A549 (cell line): ENCODE data around the gene ERN1. TPM values are rescaled to one million over a fixed set of nuclear protein-coding genes. Genes with fewer than 3 reads are reported as not detected.
"Not testable (repeated sequence)": the region's sequence is repeated elsewhere in the genome, so short reads cannot be mapped to it uniquely, and the experiment has no call there.

ENCODE experiments used
- ATAC-seq, 2 experiments: fragments of 200-7000 bp in 1 of 2; fragments of >200 bp in 1 of 2; cut with Nextera tagmentation in 1 of 2; cut with Tn5 transposase in 1 of 2; 3 replicates each; pipeline versions ENCODE4 v1.8.0 to v1.9.1; 2018 to 2020; ENCODE audit warnings: mild to moderate bottlenecking in 1 of 2, moderate library complexity in 1 of 2
- CTCF ChIA-PET: fragments of 300-600 bp; sonication (Branson Sonifier 250); formaldehyde crosslinking; extraction: SDS; loops from one replicate; lab custom pipeline; 2021; ENCODE audit warnings: antibody characterized with exemption, inconsistent platforms; lab: Yijun Ruan, JAX
- POLR2A ChIA-PET: fragments of 350-600 bp; formaldehyde crosslinking; extraction: SDS; loops from one replicate; lab custom pipeline; 2021; ENCODE audit warnings: antibody characterized with exemption, inconsistent platforms; lab: Yijun Ruan, JAX
- DNase-seq, 2 experiments: peaks; one replicate each; pipeline versions ENCODE4 v3.0.0 to v3.0.0-alpha.2; 2011 to 2016; ENCODE audit warnings: low read depth in 1 of 2, low spot score in 1 of 2
- FAIRE-seq: peaks from 2 replicates; lab custom pipeline; 2011; peaks lifted over from hg19 to GRCh38; lab: Jason Lieb, UNC
- H3K27ac ChIP-seq, 2 experiments: fragments of >200 bp; sonication (Bioruptor Twin); formaldehyde crosslinking; 3 replicates each; pipeline ENCODE4 v1.5.1; 2016 to 2017
- H3K4me1 ChIP-seq: fragments of >200 bp; sonication (Bioruptor Twin); formaldehyde crosslinking; 3 replicates; pipeline ENCODE4 v1.6.1; 2016
- H3K4me2 ChIP-seq: fragments of >200 bp; sonication (Bioruptor Twin); formaldehyde crosslinking; 3 replicates; pipeline ENCODE4 v1.6.1; 2016
- H3K4me3 ChIP-seq: fragments of >200 bp; sonication (Bioruptor Twin); formaldehyde crosslinking; 3 replicates; pipeline ENCODE4 v1.5.1; 2016
- H3K9me3 ChIP-seq: fragments of >200 bp; sonication (Bioruptor Twin); formaldehyde crosslinking; 3 replicates; pipeline ENCODE4 v1.6.1; 2016
- CBX2 ChIP-seq: fragments of 200-600 bp; sonication (generic); IDR thresholded peaks from 2 replicates; pipeline ENCODE4 v1.6.1; 2016; ENCODE audit warnings: low read depth, mild to moderate bottlenecking, borderline replicate concordance
- CHD4 ChIP-seq: fragments of 200-600 bp; sonication (generic); IDR thresholded peaks from 2 replicates; pipeline ENCODE4 v1.6.1; 2016; ENCODE audit warnings: antibody characterized with exemption, mild to moderate bottlenecking, borderline replicate concordance
- FOXS1 ChIP-seq: fragments of 250-450 bp; sonication (Bioruptor Pico); IDR thresholded peaks from 2 replicates; pipeline ENCODE4 v1.5.0; 2020; ENCODE audit warnings: mild to moderate bottlenecking, moderate library complexity
- GATA3 ChIP-seq: IDR thresholded peaks from 2 replicates; pipeline ENCODE4 v1.6.1; 2012; ENCODE audit warnings: borderline replicate concordance
- JUNB ChIP-seq: fragments of >200 bp; sonication (Bioruptor Twin); formaldehyde crosslinking; IDR thresholded peaks from 2 replicates; pipeline ENCODE4 v1.6.1; 2016
- MAZ ChIP-seq: fragments of 150-350 bp; IDR thresholded peaks from 2 replicates; pipeline ENCODE4 v1.6.1; 2014; ENCODE audit warnings: antibody characterized with exemption, low read depth, low read length, borderline replicate concordance
- NFE2L2 ChIP-seq: fragments of 150-350 bp; conservative IDR thresholded peaks from 2 replicates; pipeline ENCODE4 v1.6.1; 2014; ENCODE audit warnings: low read length
- NR3C1 ChIP-seq: fragments of >200 bp; sonication (Bioruptor Twin); formaldehyde crosslinking; IDR thresholded peaks from 3 replicates; pipeline ENCODE4 v1.6.1; 2017
- POLR2AphosphoS2 ChIP-seq: conservative IDR thresholded peaks from 2 replicates; pipeline ENCODE4 v1.6.1; 2012; ENCODE audit warnings: low read length, improper control_type of control experiment, inconsistent platforms
- RAD21 ChIP-seq, 2 experiments: fragments of >200 bp in 1 of 2; sonication (Bioruptor Twin) in 1 of 2; formaldehyde crosslinking in 1 of 2; IDR thresholded peaks in 1 of 2; conservative IDR thresholded peaks in 1 of 2; 2 replicates in 1 of 2; 3 replicates in 1 of 2; pipeline ENCODE4 v1.6.1; 2012 to 2018; ENCODE audit warnings: inconsistent platforms in 1 of 2
- RARB ChIP-seq: fragments of 250-450 bp; sonication (Bioruptor Pico); IDR thresholded peaks from 2 replicates; pipeline ENCODE4 v1.8.0; 2021; ENCODE audit warnings: mild to moderate bottlenecking, moderate library complexity
- RFX5 ChIP-seq: fragments of 450-650 bp; IDR thresholded peaks from 2 replicates; pipeline ENCODE4 v1.7.1; 2014; ENCODE audit warnings: antibody characterized with exemption, mild to moderate bottlenecking, moderate library complexity
- TFCP2L1 ChIP-seq: fragments of 250-450 bp; sonication (Bioruptor Pico); IDR thresholded peaks from 2 replicates; pipeline ENCODE4 v1.5.0; 2021; ENCODE audit warnings: mild to moderate bottlenecking
- ZC3H11A ChIP-seq: fragments of 450-650 bp; IDR thresholded peaks from 2 replicates; pipeline ENCODE4 v1.6.1; 2014; ENCODE audit warnings: antibody characterized with exemption, mild to moderate bottlenecking
- WGBS: methylation state at CpG from one replicate; pipeline ENCODE4 v1.1.6; 2017; ENCODE audit errors: missing lambda C conversion rate; 5-methylcytosine and 5-hydroxymethylcytosine counted together
- polyA plus RNA-seq, 4 experiments: library from polyadenylated mRNA; depleted of rRNA in 3 of 4; stranded (reverse); fragments of >200 nt; fragmentation: RNase III in 1 of 4; extraction: RNeasy Plus Mini Kit Qiagen cat#74134 plus additional on column Dnase treatment in 1 of 4; gene quantifications; 2 replicates in 3 of 4; 3 replicates in 1 of 4; pipeline ENCODE4 v1.2.3, GENCODE V29; 2011 to 2017
- TF ChIP-seq, protein P1 (sequence below): fragments of 200-600 bp; sonication (generic); IDR thresholded peaks from 2 replicates; pipeline ENCODE4 v1.6.1; 2016; ENCODE audit warnings: antibody characterized with exemption, mild to moderate bottlenecking, moderate library complexity
- TF ChIP-seq, protein P2 (sequence below): IDR thresholded peaks from 2 replicates; pipeline ENCODE4 v1.6.1; 2012; ENCODE audit warnings: low read depth, borderline replicate concordance

The ERN1 gene
- polyA plus RNA-seq, 2 of the 4 experiments (the other 2 are of a cell fraction) = 4.1 to 19.8 TPM

DNA sequence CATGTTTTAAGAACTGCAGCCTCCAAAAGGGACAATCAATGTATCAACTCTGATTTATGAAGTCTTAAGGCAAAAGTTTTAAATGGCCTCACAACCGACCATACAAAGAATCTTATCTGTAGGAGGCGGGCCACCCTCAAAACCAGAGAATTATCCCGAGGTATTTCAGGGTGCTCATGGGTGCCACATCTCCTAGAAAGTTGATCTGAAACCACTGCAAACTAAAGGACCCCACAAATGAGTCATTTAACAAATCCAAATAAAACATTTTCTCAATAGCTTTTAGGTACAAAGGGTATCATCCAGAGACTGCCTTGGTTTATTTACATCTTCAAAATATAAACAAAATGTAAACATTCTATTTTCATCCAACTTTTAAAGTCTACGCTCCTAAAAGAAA is 6.8 kb downstream of the ERN1 start:
- no peak overlapping the region for H3K27ac ChIP-seq
- no peaks in the 10 kb centered on the region for H3K9me3 ChIP-seq
- WGBS = 69% methylated on average over 4 of the region's 4 CpGs
- peak overlapping the region; percentile 29 for H3K4me2 ChIP-seq
- ATAC-seq (no peak), FAIRE-seq (no peak), DNase-seq (no peak)
- ChIA-PET POLR2A (no interaction called here), CTCF (interaction anchor here (1.1 to 29.0 kb wide), 4 partner anchors 10 to 92 kb away, joined by 3 to 863 read pairs (median 11); no protein-coding TSS in a partner anchor)
- no peak overlapping the region for H3K4me3 ChIP-seq
- peaks cover 58% of the 10 kb centered on the region for H3K4me1 ChIP-seq
- no peak for TF ChIP-seq TFCP2L1 (CRISPR knock-in tag)
- no peak for TF ChIP-seq RAD21 (conservative IDR thresholded peaks at IDR 0.05 in 1 of 2, IDR thresholded peaks at IDR 0.05 in 1 of 2)
- no peak for TF ChIP-seq RFX5
- TF ChIP-seq NFE2L2 = no peak
- TF ChIP-seq GATA3 = no peak
- TF ChIP-seq FOXS1 (CRISPR knock-in tag) = no peak

DNA sequence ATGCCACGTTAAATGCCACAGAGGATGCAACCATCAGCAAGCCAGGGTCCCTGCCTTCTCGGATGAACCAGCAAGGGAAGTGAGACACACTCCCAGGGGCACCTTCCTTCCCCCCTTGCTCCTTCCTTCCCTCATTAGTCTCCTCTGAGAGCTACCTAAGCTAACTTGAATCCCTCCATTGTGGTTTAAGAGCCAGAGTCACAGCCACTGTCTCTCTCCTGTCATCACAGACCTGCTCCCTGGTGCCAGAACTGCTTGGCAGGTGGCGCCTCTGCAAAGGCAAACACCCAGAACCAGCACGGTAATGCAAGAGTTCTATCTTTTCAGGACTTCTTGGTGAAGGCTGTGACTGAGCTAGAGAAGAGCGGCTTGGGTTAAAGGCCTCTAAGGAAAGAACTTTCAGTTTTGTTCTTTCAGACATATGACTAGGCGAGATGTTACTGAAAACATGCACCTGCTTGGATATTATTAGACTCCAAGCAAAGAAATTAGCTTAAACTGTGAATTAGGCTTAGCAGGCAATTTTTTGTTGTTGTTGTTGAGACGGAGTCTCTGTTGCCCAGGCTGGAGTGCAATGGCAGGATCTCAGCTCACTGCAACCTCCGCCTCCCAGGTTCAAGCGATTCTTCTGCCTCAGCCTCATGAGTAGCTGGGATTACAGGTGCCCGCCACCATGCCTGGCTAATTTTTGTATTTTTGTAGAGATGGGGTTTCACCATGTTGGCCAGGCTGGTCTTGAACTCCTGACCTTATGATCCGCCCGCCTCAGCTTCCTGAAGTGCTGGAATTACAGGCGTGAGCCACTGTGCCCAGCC is 8.8 kb downstream of the ERN1 start:
- not testable (repeated sequence) for ATAC-seq, H3K4me3 ChIP-seq, H3K9me3 ChIP-seq, H3K4me2 ChIP-seq, H3K27ac ChIP-seq, FAIRE-seq, DNase-seq
- peaks cover 48% of the 10 kb centered on the region for H3K4me1 ChIP-seq
- 93% methylated on average over 13 of the region's 13 CpGs for WGBS
- ChIA-PET POLR2A (interaction anchor here (0.9 to 1.4 kb wide), 2 partner anchors 9 to 24 kb away, joined by 4 read pairs; partner anchors contain the start of gene ERN1), CTCF (interaction anchor here (0.7 to 29.0 kb wide), 9 partner anchors 11 to 217 kb away, joined by 3 to 863 read pairs (median 3); partner anchors contain the start of gene GH1)

DNA sequence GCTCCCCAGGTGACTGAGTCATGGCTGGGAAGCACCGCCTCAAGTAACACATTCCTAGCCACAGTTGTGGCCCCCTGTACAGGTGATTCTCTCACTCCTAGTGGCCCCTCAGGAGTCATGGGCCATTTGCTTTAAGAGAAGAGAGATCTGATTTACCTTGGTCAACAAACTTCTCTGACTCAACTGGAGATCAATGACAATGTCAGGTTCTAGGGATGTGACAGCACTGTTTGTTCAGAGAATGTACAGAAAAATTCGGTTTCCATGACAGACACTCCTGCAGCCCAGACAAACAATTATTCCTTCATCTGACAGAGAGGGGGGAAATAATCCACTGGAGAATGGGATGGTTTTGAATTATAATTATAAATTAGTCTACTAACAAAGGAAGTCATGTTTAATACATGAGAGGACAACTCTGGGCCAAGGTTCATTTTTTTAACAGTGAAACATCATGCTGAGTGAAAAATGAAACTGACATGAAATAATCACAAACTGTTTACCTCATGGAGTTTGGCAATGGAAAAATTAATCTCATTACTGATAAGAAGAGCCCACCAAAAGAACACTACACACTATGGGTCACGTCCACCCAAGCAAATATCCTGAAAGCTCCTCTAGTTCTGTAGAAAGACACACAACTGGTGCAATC is 9.7 kb downstream of the ERN1 start:
- no peak for FAIRE-seq
- WGBS = 73% methylated on average over 3 of the region's 3 CpGs
- H3K4me2 ChIP-seq = no peak overlapping the region
- H3K27ac ChIP-seq = no peak overlapping the region
- no peak for TF ChIP-seq RARB (CRISPR knock-in tag)
- TF ChIP-seq CHD4 = no peak
- TF ChIP-seq, protein P1, sequence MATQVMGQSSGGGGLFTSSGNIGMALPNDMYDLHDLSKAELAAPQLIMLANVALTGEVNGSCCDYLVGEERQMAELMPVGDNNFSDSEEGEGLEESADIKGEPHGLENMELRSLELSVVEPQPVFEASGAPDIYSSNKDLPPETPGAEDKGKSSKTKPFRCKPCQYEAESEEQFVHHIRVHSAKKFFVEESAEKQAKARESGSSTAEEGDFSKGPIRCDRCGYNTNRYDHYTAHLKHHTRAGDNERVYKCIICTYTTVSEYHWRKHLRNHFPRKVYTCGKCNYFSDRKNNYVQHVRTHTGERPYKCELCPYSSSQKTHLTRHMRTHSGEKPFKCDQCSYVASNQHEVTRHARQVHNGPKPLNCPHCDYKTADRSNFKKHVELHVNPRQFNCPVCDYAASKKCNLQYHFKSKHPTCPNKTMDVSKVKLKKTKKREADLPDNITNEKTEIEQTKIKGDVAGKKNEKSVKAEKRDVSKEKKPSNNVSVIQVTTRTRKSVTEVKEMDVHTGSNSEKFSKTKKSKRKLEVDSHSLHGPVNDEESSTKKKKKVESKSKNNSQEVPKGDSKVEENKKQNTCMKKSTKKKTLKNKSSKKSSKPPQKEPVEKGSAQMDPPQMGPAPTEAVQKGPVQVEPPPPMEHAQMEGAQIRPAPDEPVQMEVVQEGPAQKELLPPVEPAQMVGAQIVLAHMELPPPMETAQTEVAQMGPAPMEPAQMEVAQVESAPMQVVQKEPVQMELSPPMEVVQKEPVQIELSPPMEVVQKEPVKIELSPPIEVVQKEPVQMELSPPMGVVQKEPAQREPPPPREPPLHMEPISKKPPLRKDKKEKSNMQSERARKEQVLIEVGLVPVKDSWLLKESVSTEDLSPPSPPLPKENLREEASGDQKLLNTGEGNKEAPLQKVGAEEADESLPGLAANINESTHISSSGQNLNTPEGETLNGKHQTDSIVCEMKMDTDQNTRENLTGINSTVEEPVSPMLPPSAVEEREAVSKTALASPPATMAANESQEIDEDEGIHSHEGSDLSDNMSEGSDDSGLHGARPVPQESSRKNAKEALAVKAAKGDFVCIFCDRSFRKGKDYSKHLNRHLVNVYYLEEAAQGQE = no peak
- TF ChIP-seq POLR2AphosphoS2 = no peak
- TF ChIP-seq ZC3H11A = no peak
- no peak for TF ChIP-seq GATA3
- TF ChIP-seq JUNB = no peak
- TF ChIP-seq CBX2 = no peak
- no peak for TF ChIP-seq NR3C1
- no peak for TF ChIP-seq MAZ
- TF ChIP-seq, protein P2, sequence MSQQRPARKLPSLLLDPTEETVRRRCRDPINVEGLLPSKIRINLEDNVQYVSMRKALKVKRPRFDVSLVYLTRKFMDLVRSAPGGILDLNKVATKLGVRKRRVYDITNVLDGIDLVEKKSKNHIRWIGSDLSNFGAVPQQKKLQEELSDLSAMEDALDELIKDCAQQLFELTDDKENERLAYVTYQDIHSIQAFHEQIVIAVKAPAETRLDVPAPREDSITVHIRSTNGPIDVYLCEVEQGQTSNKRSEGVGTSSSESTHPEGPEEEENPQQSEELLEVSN = no peak
- no peak for ATAC-seq
- no peaks in the 10 kb centered on the region for H3K9me3 ChIP-seq
- POLR2A ChIA-PET = interaction anchor here (0.6 kb wide), 1 partner anchor 16 kb away, joined by 3 read pairs; no protein-coding TSS in a partner anchor
- peaks cover 53% of the 10 kb centered on the region for H3K4me1 ChIP-seq
- CTCF ChIA-PET = interaction anchor here (1.0 to 29.0 kb wide), 8 partner anchors 13 to 216 kb away, joined by 3 to 863 read pairs (median 6); partner anchors contain the start of gene GH1
- no peak for DNase-seq
- H3K4me3 ChIP-seq = no peak overlapping the region
